Anterior cingulate cortex (tissue), 58 donors: ENCODE results near the gene CDC25C.
"Not testable (repeated sequence)": the region's sequence is repeated elsewhere in the genome, so short reads cannot be mapped to it uniquely, and the experiment has no call there.

ENCODE experiments used
- DNase-seq, 58 donors: peaks; one replicate each; lab custom pipeline; 2025; lab: John Stamatoyannopoulos, UW

The CDC25C gene

GRCh38 chr5:138282920-138283742 is 48.5 kb downstream of the CDC25C start:
- DNase-seq: peak in 15 of 58 donors; percentile 1 to 26 (median 7)

- DNase-seq: no peak
These were observed 50.7 kb downstream of the CDC25C start for GRCh38 chr5:138280915-138281314.

- no peak for DNase-seq
These were observed 55.1 kb downstream of the CDC25C start for GRCh38 chr5:138276402-138277054.

- DNase-seq: no peak
These were observed 55.7 kb downstream of the CDC25C start for GRCh38 chr5:138275895-138276294.

- DNase-seq: no peak
These were observed 56.2 kb downstream of the CDC25C start for GRCh38 chr5:138275379-138275782.

- DNase-seq: peak in 8 of 58 donors; percentile 2 to 16 (median 4)
These were observed 57.3 kb downstream of the CDC25C start, which contains the start of gene GFRA3 for GRCh38 chr5:138274189-138274853. Gene GFRA3, minus strand, starts transcription at chr5:138274621. Its CDS starts 197 bp downstream, at chr5:138274424.

- no peak for DNase-seq
These were observed 57.8 kb downstream of the CDC25C start for GRCh38 chr5:138273834-138274188.

- no peak for DNase-seq
These were observed 58.9 kb downstream of the CDC25C start for GRCh38 chr5:138272681-138273080.

- no peak for DNase-seq
These were observed 60.3 kb downstream of the CDC25C start for GRCh38 chr5:138271281-138271680.

- DNase-seq: no peak
These were observed 67.4 kb downstream of the CDC25C start for GRCh38 chr5:138264183-138264582.

GRCh38 chr5:138263581-138263980 is 68.0 kb downstream of the CDC25C start:
- DNase-seq: no peak

GRCh38 chr5:138258704-138259292 is 72.8 kb downstream of the CDC25C start:
- no peak for DNase-seq

- no peak for DNase-seq
These were observed 74.0 kb downstream of the CDC25C start for GRCh38 chr5:138257583-138257982.

GRCh38 chr5:138252944-138253343 is 78.7 kb downstream of the CDC25C start:
- no peak for DNase-seq

- not testable (repeated sequence) for DNase-seq
These were observed 83.8 kb downstream of the CDC25C start for GRCh38 chr5:138247800-138248199.

GRCh38 chr5:138246822-138247221 is 84.8 kb downstream of the CDC25C start:
- DNase-seq: no peak

- no peak for DNase-seq
These were observed 85.3 kb downstream of the CDC25C start for GRCh38 chr5:138246334-138246733.

GRCh38 chr5:138245717-138246116 is 85.9 kb downstream of the CDC25C start:
- no peak for DNase-seq

- DNase-seq: peak in 3 of 58 donors; percentile 8 to 23 (median 14)
These were observed 87.8 kb downstream of the CDC25C start for GRCh38 chr5:138243794-138244193.

- no peak for DNase-seq
These were observed 89.7 kb downstream of the CDC25C start for GRCh38 chr5:138241688-138242571.
